Gastroesophageal sphincter (tissue), 3 donors: ENCODE measurements around the gene BICRA.
A peak's percentile ranks its signal among the peaks of the same experiment; 100 is the strongest.

ENCODE experiments used
- CTCF ChIP-seq, 4 experiments: fragments of 200-600 bp in 2 of 4; fragments of 450-650 bp in 2 of 4; sonication (generic) in 1 of 4; IDR thresholded peaks; one replicate each; pipeline ENCODE4 v1.5.1; 2017 to 2019; ENCODE audit warnings: antibody characterized with exemption in 4 of 4, mild to moderate bottlenecking in 2 of 4, moderate library complexity in 2 of 4
- POLR2A ChIP-seq, 2 donors: fragments of 450-650 bp; IDR thresholded peaks; one replicate each; pipeline ENCODE4 v1.6.1; 2017; ENCODE audit warnings: antibody characterized with exemption in 2 of 2, mild to moderate bottlenecking in 2 of 2, moderate library complexity in 1 of 2
- POLR2AphosphoS5 ChIP-seq: sonication (generic); formaldehyde crosslinking; IDR thresholded peaks from one replicate; pipeline ENCODE4 v1.6.1; 2017; ENCODE audit warnings: antibody characterized with exemption

DNA sequence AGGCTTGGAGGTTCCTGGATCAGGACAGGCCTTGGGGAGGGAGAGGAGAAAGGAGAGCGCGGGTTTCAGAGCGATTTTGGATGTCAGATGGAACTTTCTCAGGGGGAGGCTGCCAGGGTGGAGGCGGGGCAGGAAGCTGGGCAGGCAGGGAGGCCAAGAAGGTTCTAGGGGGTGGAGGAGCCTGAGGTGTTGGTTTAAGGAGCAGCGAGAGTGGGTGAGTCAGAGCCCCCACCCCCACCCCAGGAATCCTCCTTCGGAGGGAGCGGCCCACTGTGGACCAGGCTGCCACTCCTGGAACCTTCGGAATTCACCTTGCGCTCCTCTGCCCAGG is 120.5 kb downstream of the BICRA start:
- TF ChIP-seq CTCF (IDR thresholded peaks at IDR 0.05) (no peak), POLR2AphosphoS5 (peak; percentile 80), POLR2A (IDR thresholded peaks at IDR 0.05) (no peak)
